GM18951 (cell line): Measurements from ENCODE around the gene RAPGEF4.

ENCODE experiments used
- POLR2A ChIP-seq: IDR thresholded peaks from 4 replicates; pipeline ENCODE4 v1.6.1; 2011; ENCODE audit warnings: mild to moderate bottlenecking; ENCODE audit not compliant: insufficient read length, insufficient read depth; ENCODE audit errors: extremely low read depth
- in situ Hi-C: fragments of 300-500 bp; cut with MboI; formaldehyde crosslinking; loops from one replicate; pipeline ENCODE4 v1.12.0; 2022; ENCODE audit warnings: low sequenced_read_pairs, mixed read lengths, inconsistent platforms; ENCODE audit not compliant: unreplicated experiment

The RAPGEF4 gene

DNA sequence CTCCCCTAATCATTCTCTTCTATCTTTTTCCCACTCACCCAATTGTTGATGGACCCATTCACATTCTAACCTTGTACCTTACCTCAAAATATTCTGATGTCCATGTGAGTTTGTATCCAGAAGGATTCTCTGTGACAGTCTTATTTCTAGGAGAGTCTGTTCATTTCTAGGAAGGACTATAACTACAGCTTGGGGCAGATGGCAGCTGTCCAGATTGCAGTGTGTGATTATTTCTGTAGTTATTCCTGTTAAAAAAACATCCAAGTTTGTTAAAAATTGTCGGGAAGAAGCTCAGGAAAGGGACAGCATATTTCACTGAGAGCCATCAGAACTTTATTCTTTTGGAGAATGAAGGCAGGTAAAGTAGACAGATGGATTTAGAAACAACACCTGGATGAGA, 142.6 kb downstream of the RAPGEF4 start:
- in situ Hi-C loops = no loop called here
- no peak for TF ChIP-seq POLR2A

DNA sequence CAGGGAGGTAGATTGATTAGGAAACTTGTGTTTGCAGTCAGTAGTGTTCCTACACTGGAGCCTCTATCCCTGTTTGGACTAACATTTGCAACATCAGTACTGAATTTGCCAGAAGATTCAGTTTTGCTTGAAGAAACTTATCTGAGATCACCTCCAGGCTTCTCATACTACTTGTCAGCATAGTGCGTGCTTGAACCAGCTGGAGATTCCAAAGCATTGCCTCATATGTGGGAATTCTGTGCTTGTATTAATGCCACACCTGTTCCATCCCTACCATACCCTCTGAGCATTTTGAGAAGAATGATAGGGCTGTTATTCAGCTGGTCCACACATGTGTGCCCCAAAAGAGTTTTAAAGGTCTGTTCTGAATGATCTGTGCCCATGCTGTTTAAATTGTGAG, 148.7 kb downstream of the RAPGEF4 start:
- no peak for TF ChIP-seq POLR2A
- in situ Hi-C loops = no loop called here

DNA sequence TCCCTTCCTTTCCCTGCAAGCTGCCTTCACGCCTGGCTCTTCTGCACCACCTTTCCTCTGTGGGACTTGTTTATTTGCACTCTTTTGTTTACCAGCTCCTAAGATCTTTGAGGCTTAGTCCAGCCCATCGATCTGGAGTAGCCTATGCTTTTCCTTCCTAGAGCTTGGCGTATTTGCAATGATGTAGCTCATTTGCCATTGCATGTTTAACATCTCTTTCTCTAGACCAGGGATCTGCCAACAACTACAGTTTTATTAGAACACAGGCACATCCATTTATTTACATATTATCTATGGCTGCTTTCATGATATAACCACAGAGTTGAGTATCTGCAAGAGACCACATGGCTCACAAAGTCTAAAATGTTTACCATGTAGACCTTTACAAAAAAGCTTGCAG, 150.4 kb downstream of the RAPGEF4 start:
- in situ Hi-C loops = no loop called here
- no peak for TF ChIP-seq POLR2A

DNA sequence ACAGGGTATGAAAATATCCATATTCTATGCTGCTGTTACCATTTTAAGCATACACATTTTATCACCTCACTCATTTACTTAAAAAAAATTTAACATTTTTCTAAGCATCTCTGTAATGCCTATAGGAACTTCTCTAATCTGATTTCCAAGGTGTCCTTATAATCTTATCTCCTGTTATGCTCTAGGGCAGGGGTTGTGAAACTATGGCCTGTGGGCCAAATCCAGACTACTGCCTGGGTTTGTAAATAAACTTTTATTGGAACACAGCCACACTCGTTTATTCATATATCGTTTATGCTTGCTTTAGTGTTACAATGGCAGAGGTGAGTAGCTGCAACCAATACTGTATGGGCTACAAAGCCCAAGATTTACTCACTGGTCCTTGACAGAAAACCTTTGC, 151.6 kb downstream of the RAPGEF4 start:
- in situ Hi-C loops = no loop called here
- no peak for TF ChIP-seq POLR2A

DNA sequence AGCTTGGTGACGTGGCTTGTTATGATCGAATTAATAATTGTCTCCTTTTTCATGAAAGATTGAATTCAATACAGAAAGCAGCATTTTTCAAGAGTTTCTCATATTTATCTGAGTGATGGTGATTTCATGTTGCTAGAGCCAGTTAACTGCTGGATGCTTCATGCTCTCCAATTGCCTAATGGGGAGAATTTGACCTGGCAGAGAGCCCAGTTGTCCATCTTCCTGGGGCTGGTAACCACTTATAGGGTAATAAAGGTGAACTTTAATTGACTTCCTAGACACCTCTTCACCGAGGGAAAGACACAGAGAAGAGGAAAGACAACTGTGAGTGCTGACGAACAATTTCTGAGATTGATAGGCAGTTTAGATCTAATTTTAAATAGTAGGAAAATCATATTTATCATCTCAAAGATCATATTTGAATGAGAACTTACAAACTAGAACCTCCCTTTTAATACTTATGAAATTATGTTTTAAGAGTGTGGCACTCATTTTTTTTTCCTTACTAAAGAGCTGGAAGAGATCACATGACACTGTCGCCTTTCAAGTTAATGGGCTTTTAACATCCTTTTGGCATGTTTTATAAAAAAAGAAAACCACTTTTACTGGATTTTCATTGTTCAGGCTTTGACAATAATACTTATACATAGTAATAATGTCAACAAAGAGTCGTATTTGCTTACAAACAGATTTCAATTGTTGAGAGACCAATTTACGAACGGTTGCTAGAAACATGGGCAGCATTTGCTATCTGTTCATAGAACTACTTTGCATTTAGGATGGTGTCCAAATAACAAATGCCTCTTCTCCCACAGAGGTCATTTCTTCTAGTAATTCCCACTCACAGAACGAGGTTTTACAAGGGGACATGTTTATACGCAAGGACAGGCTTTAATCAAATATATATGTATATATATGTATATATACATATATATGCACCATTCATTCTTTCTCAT, 153.3 kb downstream of the RAPGEF4 start:
- in situ Hi-C loops = no loop called here

DNA sequence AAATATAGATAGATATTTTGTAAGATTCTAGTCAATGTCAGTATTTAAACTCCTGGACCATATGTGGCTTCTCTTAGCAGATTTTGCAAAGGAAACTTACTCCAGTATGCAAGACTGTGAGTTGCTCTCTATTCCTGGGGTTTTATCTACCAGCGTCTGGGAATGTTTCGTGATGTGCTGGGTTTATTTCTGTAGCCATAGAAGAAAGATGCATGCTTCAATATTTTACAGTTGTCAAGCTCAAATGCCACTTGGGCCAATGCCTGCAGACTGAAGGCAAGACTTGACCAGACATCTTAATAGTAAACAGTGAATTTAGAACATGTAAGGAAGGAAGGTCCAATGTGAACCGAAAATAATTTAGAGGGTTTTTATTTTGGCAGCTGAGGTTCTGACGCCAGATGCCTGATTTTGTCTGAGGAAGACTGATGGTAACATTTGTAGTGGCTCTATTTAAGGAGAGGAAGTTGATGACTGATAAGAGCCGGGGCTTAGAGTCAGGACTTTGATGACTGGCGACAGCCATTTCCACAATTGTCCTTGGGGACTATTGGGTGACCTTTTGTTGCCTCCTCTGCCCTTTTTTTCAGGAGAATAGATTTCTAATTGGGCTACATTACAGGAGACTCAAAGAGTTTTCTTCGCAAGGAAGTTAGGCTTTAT, 154.3 kb downstream of the RAPGEF4 start:
- TF ChIP-seq POLR2A = no peak
- in situ Hi-C loops = no loop called here

More for the DNA sequence above, 153.3 kb downstream of the RAPGEF4 start:
- no peak for TF ChIP-seq POLR2A

DNA sequence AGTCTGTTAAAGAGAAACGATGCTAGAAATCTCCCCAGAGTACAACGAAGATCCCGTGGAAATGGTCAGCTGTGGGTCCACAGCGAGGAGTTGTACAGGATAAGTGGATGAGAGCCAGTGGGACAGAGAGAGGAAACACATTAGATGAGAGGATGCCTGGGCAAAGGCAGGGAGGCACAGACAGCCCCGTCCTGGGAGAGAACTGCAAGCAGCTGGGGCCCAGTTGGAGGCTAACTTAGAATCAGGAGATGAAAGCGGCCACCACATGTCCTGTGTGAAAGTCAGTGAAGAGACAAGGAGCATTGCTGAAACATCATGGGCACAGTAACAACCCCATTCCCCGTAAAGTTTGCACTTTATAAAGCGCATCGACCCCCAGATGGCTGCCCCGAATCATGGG, 157.5 kb downstream of the RAPGEF4 start:
- TF ChIP-seq POLR2A = no peak

DNA sequence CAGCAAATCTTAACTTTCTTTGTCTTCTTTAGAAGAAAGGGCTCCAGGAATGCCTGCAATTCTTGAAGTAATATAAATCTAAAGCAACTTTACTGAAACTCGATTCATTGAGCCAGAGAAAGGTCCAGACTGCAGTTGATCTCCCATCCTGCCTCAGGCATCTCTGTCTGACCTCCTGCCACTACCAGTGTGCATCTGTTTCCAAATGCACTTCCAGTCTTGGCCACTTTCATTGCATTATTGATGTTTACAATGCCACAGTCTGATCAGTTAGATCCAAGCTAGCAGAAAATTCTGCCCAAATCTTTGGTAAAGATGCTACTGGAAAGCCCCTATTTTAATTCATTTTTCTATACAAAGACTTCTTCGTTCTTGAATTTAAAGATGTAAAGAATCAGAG, 158.0 kb downstream of the RAPGEF4 start:
- no peak for TF ChIP-seq POLR2A
- in situ Hi-C loops = no loop called here

More for the DNA sequence above, 157.5 kb downstream of the RAPGEF4 start:
- in situ Hi-C loops = no loop called here

DNA sequence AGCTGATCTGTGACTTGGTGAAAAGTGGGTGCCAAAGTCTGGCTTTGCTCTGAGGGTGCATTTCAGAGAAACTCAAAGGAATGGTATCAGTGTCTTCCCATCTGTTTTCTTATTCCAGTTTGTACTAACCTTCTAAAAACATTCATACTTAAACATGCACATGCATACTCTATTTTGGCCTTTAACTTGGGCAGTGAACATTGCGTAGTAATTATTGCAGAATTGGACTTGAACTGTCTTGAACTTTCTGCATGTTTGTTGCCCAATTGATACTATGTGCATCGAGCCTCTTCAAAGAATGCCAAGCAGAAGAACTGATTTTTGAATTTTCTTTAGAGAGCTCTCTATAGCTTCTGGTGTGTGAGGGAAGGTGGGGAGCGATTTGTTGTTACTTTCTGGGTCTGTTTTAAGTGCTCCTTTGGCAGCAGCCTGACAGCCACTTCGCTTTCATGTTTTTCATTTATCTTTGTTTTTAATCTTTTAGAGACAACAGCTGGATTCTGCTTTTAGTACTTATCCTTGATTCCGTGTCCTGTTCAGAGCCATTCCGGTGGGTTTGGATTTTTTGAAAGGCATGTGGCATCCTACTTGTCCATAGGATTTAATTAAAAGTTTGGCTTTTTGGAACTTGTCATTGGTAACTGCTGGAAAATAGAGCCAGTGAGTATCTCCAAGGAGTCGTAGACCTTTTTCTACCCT, 159.2 kb downstream of the RAPGEF4 start:
- TF ChIP-seq POLR2A = no peak
- in situ Hi-C loops = no loop called here

DNA sequence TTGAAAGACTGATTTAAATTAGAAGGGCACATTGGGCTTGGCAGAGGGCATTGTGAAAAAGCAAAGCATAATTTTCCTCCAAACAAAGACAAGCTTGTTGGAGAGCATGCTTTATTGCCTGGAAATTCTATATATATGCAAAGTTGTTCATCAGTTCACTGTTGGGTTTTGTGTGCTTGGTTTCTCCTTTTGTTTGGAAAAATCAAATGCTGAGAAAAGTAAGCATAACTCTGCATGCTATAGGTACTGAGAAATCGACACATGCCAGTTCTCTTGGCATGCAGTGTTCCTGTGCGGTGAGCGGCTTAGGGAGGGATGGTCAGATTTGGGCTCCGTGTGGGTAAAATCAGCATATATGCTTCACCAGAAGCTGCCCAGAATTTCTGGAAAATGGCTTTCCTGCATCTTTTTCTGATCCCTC, 161.0 kb downstream of the RAPGEF4 start:
- in situ Hi-C loops = no loop called here
- TF ChIP-seq POLR2A = no peak

DNA sequence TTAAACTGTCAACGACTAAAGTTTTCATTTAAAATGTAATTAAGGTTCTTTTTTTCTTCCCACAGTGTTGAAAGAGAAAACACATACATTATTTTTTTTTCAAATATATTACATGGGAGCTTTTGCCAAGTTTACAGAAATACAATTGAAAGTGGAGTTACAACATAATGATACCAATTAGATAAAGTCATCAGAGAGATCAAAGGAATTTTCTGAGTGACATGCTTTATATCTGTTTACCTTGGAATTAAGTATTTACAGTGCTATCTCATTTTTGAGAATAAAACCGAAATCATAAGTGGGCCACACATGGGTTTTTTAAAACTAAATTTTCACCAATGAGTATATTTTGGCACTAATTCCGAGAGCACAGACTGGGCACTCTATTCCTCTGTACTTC, 165.2 kb downstream of the RAPGEF4 start:
- in situ Hi-C loops = no loop called here
- TF ChIP-seq POLR2A = no peak

DNA sequence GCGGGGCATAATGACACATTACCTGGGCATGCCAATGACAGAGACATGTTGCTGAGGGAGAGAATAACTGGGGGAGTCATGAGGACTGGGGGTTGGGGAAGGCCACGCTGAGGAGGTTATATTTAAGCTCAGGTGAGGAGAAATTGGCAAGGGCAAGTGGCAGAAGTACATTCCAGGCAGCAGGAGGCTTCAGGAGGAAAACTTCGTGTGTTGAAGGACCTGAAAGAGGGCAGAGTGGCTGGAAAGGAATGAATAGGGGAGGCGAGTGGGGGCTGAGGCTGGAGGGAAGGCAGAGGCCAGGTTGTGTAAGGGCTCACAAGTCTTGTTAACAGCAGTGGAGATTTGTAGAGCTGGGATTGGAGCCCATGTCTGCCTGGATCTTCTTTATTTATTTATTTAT, 166.3 kb downstream of the RAPGEF4 start:
- no peak for TF ChIP-seq POLR2A
- in situ Hi-C loops = no loop called here

DNA sequence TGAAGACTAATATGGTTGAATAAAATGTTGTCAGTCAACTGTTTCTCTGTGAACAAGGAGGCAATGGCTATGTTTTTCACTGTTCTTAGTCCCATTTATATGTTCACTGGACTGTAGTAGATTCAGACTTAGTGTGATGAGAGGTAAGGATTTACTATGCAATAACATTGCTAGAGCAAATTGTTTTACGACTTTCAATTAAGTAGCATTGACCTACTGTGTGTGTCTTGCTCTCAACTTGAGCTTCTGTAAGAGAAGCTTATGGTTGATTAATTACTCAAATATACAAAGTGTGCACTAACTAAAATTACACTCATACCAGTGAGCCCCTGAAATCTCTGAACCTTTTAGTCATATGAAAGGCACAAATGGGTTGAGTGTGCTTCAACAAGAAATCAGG, 168.6 kb downstream of the RAPGEF4 start:
- in situ Hi-C loops = no loop called here
- TF ChIP-seq POLR2A = no peak
